Measurements from ENCODE around the gene ASPDH. TPM values are rescaled to one million over a fixed set of nuclear protein-coding genes. Genes with fewer than 3 reads are reported as not detected.

Gene ASPDH
- total and polyA plus RNA-seq, 2 donors (not counting 1 experiment from before 2014, with no cell fraction given) = not detected

DNA sequence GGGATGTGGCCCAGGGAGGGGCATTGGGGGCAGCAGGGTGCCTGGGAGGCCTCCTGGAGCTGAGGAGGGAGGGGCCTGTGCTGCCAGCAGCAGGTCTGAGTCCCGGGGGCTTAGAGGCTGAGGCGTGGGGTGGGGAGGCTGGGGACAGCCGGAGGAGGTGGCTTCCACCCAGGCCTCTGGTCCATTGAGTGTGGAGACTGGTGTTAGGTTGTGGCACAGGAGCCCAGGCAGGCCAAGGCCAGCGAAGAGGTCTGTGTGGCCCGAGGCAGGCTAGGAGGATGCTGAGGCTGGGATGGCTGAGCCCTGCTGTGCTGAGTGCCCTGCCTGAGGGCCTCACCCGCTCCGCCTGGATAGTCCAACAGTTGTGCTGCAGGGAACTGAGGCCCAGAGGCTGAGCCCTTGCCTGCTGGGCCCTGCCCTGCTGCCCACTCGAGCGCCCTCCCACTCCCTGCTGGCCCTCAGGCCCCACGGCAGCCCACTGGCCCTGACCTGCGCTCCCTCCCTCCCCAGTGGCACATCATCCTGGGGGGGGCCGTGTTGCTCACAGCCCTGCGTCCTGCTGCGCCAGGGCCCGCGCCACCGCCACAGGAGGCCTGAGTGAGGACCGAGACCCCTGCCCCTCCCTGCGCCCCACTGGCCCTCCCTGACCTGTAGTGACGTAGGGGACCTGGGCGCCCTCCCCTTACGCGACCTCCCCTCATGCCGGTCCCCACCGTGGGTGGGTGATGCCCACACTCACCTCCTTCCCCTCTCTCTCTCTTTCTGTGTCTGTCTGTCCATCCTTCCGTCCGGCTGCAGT is 32.2 kb downstream of the ASPDH start:
- H3K36me3 ChIP-seq (replicated peaks in 1 of 2; ENCODE audit: control extremely low read depth in 1 of 2, control insufficient read depth in 1 of 2, extremely low read depth in 1 of 2, insufficient read depth in 2 of 2, low read length in 1 of 2) = peaks cover 0 to 53% of the 10 kb centered on the region in 2 experiments
- peaks cover 45% of the 10 kb centered on the region for H3K79me2 ChIP-seq (ENCODE audit: control insufficient read depth, insufficient read depth, low read length)
- peaks cover 14 to 17% of the 10 kb centered on the region in 2 donors for H3K4me1 ChIP-seq (ENCODE audit: control insufficient read depth in 2 of 2, insufficient read depth in 2 of 2, low read length in 2 of 2)
- CTCF ChIA-PET = no interaction called here
- H3K27me3 Mint-ChIP-seq = no peaks in the 10 kb centered on the region
- H3K9me3 Mint-ChIP-seq (ENCODE audit: insufficient read depth) = no peaks in the 10 kb centered on the region
- no peak for TF ChIP-seq EZH2 (IDR thresholded peaks at IDR 0.05; ENCODE audit: borderline replicate concordance, insufficient read depth, low read depth, low read length, poor library complexity, severe bottlenecking)
- TF ChIP-seq, protein P1, sequence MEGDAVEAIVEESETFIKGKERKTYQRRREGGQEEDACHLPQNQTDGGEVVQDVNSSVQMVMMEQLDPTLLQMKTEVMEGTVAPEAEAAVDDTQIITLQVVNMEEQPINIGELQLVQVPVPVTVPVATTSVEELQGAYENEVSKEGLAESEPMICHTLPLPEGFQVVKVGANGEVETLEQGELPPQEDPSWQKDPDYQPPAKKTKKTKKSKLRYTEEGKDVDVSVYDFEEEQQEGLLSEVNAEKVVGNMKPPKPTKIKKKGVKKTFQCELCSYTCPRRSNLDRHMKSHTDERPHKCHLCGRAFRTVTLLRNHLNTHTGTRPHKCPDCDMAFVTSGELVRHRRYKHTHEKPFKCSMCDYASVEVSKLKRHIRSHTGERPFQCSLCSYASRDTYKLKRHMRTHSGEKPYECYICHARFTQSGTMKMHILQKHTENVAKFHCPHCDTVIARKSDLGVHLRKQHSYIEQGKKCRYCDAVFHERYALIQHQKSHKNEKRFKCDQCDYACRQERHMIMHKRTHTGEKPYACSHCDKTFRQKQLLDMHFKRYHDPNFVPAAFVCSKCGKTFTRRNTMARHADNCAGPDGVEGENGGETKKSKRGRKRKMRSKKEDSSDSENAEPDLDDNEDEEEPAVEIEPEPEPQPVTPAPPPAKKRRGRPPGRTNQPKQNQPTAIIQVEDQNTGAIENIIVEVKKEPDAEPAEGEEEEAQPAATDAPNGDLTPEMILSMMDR (IDR thresholded peaks at IDR 0.05) = no peak
- no peak overlapping the region for H2AFZ ChIP-seq (ENCODE audit: insufficient read depth, low read depth, low read length, poor library complexity, severe bottlenecking)
- H3K4me3 ChIP-seq (ENCODE audit: control extremely low read depth in 1 of 5, extremely low read depth in 1 of 5, insufficient read depth in 1 of 5, low read depth in 2 of 5, low read length in 4 of 5) = no peak overlapping the region
- H3K4me3 Mint-ChIP-seq = no peak overlapping the region
- peaks cover 21% of the 10 kb centered on the region for H3K4me1 Mint-ChIP-seq
- intact Hi-C loops (cut with micrococcal nuclease) = no loop called here
- H3K4me2 ChIP-seq (replicated peaks; ENCODE audit: low read depth, low read length, poor library complexity, severe bottlenecking) = no peak overlapping the region
- DNase-seq = no peak
- H3K9ac ChIP-seq (ENCODE audit: low read length) = no peak overlapping the region
- H3K27me3 ChIP-seq (replicated peaks in 1 of 4; ENCODE audit: control extremely low read depth in 1 of 4, control insufficient read depth in 3 of 4, insufficient read depth in 4 of 4, low read length in 3 of 4) = no peaks in the 10 kb centered on the region
- POLR2A ChIA-PET = no interaction called here
- no peak overlapping the region for H3K27ac Mint-ChIP-seq
- H3K27ac ChIP-seq (ENCODE audit: low read length in 2 of 2) = no peak overlapping the region
- peaks cover 55% of the 10 kb centered on the region for H4K20me1 ChIP-seq (ENCODE audit: control insufficient read depth, insufficient read depth, low read length, poor library complexity, severe bottlenecking)
- 96% methylated on average over 21 of the region's 27 CpGs for WGBS (ENCODE audit: insufficient coverage)
- no peaks in the 10 kb centered on the region for H3K9me3 ChIP-seq (ENCODE audit: control extremely low read depth in 1 of 3, control insufficient read depth in 2 of 3, insufficient read depth in 1 of 3, low read length in 2 of 3)
- ATAC-seq (ENCODE audit: low read depth) = no peak
